GM19397 (cell line): ENCODE data around the gene MIF.
"Not testable (repeated sequence)": the region's sequence is repeated elsewhere in the genome, so short reads cannot be mapped to it uniquely, and the experiment has no call there.

ENCODE experiments used
- ATAC-seq: cut with Tn5 transposase; IDR thresholded peaks from one replicate; pipeline ENCODE4 v1.9.1; 2021; ENCODE audit warnings: mild to moderate bottlenecking, moderate library complexity; ENCODE audit not compliant: unreplicated experiment

The MIF gene

GRCh38 chr22:23893945-23894709 lies at the start of gene MIF:
MIF (plus strand) TSS chr22:23894383; CDS start chr22:23894475, 92 bp downstream.
- peak; percentile 91 for ATAC-seq

- ATAC-seq = peak; percentile 6
These were observed 49.4 kb upstream of the MIF start for GRCh38 chr22:23844739-23845202.

GRCh38 chr22:23845265-23846080 lies 48.7 kb upstream of the MIF start:
- no peak for ATAC-seq

GRCh38 chr22:23846081-23846469 lies 48.1 kb upstream of the MIF start:
- ATAC-seq = no peak

- no peak for ATAC-seq
These were observed 46.8 kb upstream of the MIF start for GRCh38 chr22:23847310-23847920.

- no peak for ATAC-seq
These were observed 46.0 kb upstream of the MIF start for GRCh38 chr22:23847991-23848864.

- ATAC-seq = no peak
These were observed 44.9 kb upstream of the MIF start for GRCh38 chr22:23849009-23850006.

GRCh38 chr22:23850136-23850611 lies 44.0 kb upstream of the MIF start:
- ATAC-seq = peak; percentile 65

- ATAC-seq = peak; percentile 47
These were observed 37.2 kb upstream of the MIF start for GRCh38 chr22:23856721-23857605.

GRCh38 chr22:23857606-23858483 lies 36.3 kb upstream of the MIF start, which contains the start of gene SLC2A11:
SLC2A11 (plus strand) TSS chr22:23857875; CDS start chr22:23858000, 125 bp downstream.
- peak; percentile 96 for ATAC-seq

- no peak for ATAC-seq
These were observed 35.7 kb upstream of the MIF start for GRCh38 chr22:23858484-23858815.

GRCh38 chr22:23859201-23859600 lies 35.0 kb upstream of the MIF start:
- ATAC-seq = no peak

- not testable (repeated sequence) for ATAC-seq
These were observed 34.0 kb upstream of the MIF start for GRCh38 chr22:23860187-23860586.

GRCh38 chr22:23862103-23862502 lies 32.1 kb upstream of the MIF start:
- no peak for ATAC-seq

- not testable (repeated sequence) for ATAC-seq
These were observed 29.6 kb upstream of the MIF start for GRCh38 chr22:23864499-23865154.

GRCh38 chr22:23868580-23868979 lies 25.6 kb upstream of the MIF start:
- ATAC-seq = no peak

- no peak for ATAC-seq
These were observed 19.3 kb upstream of the MIF start for GRCh38 chr22:23874871-23875270.
